ENCODE results near the gene CA5B.
"Not testable (repeated sequence)": the region's sequence is repeated elsewhere in the genome, so short reads cannot be mapped to it uniquely, and the experiment has no call there.

DNA sequence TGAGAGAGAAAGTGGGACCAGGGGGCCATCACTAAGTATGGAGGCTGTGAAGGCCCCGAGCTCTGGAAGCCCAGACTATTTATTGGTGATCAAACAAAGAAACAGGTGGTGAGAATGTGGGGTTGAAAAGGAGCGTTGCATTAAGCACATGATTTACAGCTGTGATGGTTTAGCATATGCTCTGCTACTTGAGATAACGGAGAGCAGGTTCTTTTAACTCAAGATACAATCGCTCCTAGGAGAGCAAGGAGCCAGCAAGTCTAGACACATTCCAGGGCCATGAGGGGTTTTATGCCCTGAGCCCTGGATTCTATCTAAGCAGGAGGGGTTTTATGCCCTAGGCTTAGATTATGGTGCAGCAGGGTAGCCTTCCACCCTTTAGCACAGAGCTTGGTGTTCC, 6.7 kb upstream of the CA5B start:
- TF ChIP-seq POLR2A (IDR thresholded peaks at IDR 0.05; ENCODE audit: low read depth); EP300 (IDR thresholded peaks at IDR 0.05): not testable (repeated sequence)
- TF ChIP-seq, protein P1, sequence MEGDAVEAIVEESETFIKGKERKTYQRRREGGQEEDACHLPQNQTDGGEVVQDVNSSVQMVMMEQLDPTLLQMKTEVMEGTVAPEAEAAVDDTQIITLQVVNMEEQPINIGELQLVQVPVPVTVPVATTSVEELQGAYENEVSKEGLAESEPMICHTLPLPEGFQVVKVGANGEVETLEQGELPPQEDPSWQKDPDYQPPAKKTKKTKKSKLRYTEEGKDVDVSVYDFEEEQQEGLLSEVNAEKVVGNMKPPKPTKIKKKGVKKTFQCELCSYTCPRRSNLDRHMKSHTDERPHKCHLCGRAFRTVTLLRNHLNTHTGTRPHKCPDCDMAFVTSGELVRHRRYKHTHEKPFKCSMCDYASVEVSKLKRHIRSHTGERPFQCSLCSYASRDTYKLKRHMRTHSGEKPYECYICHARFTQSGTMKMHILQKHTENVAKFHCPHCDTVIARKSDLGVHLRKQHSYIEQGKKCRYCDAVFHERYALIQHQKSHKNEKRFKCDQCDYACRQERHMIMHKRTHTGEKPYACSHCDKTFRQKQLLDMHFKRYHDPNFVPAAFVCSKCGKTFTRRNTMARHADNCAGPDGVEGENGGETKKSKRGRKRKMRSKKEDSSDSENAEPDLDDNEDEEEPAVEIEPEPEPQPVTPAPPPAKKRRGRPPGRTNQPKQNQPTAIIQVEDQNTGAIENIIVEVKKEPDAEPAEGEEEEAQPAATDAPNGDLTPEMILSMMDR (IDR thresholded peaks at IDR 0.05), result not testable (repeated sequence)
